ENCODE results near the gene TOB1.
"Not testable (repeated sequence)": the region's sequence is repeated elsewhere in the genome, so short reads cannot be mapped to it uniquely, and the experiment has no call there.

Gene TOB1

GRCh38 chr17:50879086-50879485, 12.9 kb upstream of the TOB1 start:
- Histone ChIP-seq H3K9ac (ENCODE audit: low read length) (no peak overlapping the region), H3F3A (ENCODE audit: insufficient read depth) (no peaks in the 10 kb centered on the region), H3K27me3 (ENCODE audit: low read length) (no peaks in the 10 kb centered on the region), H3K79me2 (ENCODE audit: insufficient read depth, low read length) (no peaks in the 10 kb centered on the region), H4K20me1 (ENCODE audit: low read depth, low read length) (no peaks in the 10 kb centered on the region), H3K36me3 (ENCODE audit: low read length) (no peaks in the 10 kb centered on the region), H3K27ac (ENCODE audit: low read depth, low read length) (no peak overlapping the region), H3K4me3 (ENCODE audit: insufficient read depth, low read length, poor library complexity, severe bottlenecking) (no peak overlapping the region), H2AFZ (ENCODE audit: low read depth, low read length, severe bottlenecking) (no peak overlapping the region), H3K9me2 (replicated peaks; ENCODE audit: insufficient read depth, low read length) (no peaks in the 10 kb centered on the region), H3K9me3 (ENCODE audit: insufficient read depth, low read length) (no peaks in the 10 kb centered on the region; the same call in 1 of the 2 replicates), H3K4me2 (ENCODE audit: low read depth, low read length, poor library complexity, severe bottlenecking) (no peak overlapping the region)
- TF ChIP-seq, protein P1, sequence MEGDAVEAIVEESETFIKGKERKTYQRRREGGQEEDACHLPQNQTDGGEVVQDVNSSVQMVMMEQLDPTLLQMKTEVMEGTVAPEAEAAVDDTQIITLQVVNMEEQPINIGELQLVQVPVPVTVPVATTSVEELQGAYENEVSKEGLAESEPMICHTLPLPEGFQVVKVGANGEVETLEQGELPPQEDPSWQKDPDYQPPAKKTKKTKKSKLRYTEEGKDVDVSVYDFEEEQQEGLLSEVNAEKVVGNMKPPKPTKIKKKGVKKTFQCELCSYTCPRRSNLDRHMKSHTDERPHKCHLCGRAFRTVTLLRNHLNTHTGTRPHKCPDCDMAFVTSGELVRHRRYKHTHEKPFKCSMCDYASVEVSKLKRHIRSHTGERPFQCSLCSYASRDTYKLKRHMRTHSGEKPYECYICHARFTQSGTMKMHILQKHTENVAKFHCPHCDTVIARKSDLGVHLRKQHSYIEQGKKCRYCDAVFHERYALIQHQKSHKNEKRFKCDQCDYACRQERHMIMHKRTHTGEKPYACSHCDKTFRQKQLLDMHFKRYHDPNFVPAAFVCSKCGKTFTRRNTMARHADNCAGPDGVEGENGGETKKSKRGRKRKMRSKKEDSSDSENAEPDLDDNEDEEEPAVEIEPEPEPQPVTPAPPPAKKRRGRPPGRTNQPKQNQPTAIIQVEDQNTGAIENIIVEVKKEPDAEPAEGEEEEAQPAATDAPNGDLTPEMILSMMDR (IDR thresholded peaks at IDR 0.05; ENCODE audit: insufficient read depth, low read length, poor library complexity, severe bottlenecking), result no peak
- no peak for TF ChIP-seq EZH2phosphoT487 (conservative IDR thresholded peaks at IDR 0.05; ENCODE audit: low read length)

- Histone ChIP-seq H3K9me2 (replicated peaks; ENCODE audit: insufficient read depth, low read length) (no peaks in the 10 kb centered on the region), H3K4me3 (ENCODE audit: insufficient read depth, low read length, poor library complexity, severe bottlenecking) (no peak overlapping the region), H3K9ac (ENCODE audit: low read length) (no peak overlapping the region), H3K36me3 (ENCODE audit: low read length) (no peaks in the 10 kb centered on the region), H3K4me2 (ENCODE audit: low read depth, low read length, poor library complexity, severe bottlenecking) (no peak overlapping the region), H3K27ac (ENCODE audit: low read depth, low read length) (no peak overlapping the region), H4K20me1 (ENCODE audit: low read depth, low read length) (no peaks in the 10 kb centered on the region), H3K9me3 (ENCODE audit: insufficient read depth, low read length) (no peaks in the 10 kb centered on the region; the same call in 1 of the 2 replicates), H2AFZ (ENCODE audit: low read depth, low read length, severe bottlenecking) (no peak overlapping the region), H3F3A (ENCODE audit: insufficient read depth) (no peaks in the 10 kb centered on the region), H3K79me2 (ENCODE audit: insufficient read depth, low read length) (no peaks in the 10 kb centered on the region), H3K27me3 (ENCODE audit: low read length) (no peaks in the 10 kb centered on the region)
- TF ChIP-seq, protein P1 (IDR thresholded peaks at IDR 0.05; ENCODE audit: insufficient read depth, low read length, poor library complexity, severe bottlenecking), result no peak
- TF ChIP-seq EZH2phosphoT487 (conservative IDR thresholded peaks at IDR 0.05; ENCODE audit: low read length), result no peak
Observed at GRCh38 chr17:50877838-50878237, 11.7 kb upstream of the TOB1 start.

DNA sequence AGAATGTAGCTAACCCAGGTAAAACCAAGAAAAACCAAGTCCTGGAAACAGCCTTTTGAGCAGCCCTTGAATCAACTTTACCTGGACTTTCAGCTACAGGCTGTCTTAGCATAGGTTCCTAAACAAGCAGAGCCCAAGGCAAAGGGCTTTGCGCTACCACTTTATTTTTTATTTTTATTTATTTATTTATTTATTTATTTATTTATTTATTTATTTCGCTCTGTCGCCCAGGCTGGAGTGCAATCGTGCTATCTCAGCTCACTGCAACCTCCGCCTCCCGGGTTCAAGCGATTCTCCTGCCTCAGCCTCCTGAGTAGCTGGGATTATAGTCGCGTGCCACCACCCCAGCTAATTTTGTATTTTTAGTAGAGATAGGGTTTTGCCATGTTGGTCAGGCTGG, 10.9 kb upstream of the TOB1 start:
- H3K36me3 ChIP-seq (ENCODE audit: low read length); H3K4me2 ChIP-seq (ENCODE audit: low read depth, low read length, poor library complexity, severe bottlenecking); H3K9me3 ChIP-seq (ENCODE audit: insufficient read depth, low read length); H3K79me2 ChIP-seq (ENCODE audit: insufficient read depth, low read length); H2AFZ ChIP-seq (ENCODE audit: low read depth, low read length, severe bottlenecking); H3K27ac ChIP-seq (ENCODE audit: low read depth, low read length); H3K9me2 ChIP-seq (replicated peaks; ENCODE audit: insufficient read depth, low read length); H3K27me3 ChIP-seq (ENCODE audit: low read length); H3K4me3 ChIP-seq (ENCODE audit: insufficient read depth, low read length, poor library complexity, severe bottlenecking); H3K9ac ChIP-seq (ENCODE audit: low read length); H3F3A ChIP-seq (ENCODE audit: insufficient read depth); H4K20me1 ChIP-seq (ENCODE audit: low read depth, low read length): not testable (repeated sequence)

GRCh38 chr17:50875074-50875473, 8.9 kb upstream of the TOB1 start:
- Histone ChIP-seq H3F3A (ENCODE audit: insufficient read depth) (no peaks in the 10 kb centered on the region), H3K4me2 (ENCODE audit: low read depth, low read length, poor library complexity, severe bottlenecking) (no peak overlapping the region), H3K36me3 (ENCODE audit: low read length) (no peaks in the 10 kb centered on the region), H3K27ac (ENCODE audit: low read depth, low read length) (no peak overlapping the region), H2AFZ (ENCODE audit: low read depth, low read length, severe bottlenecking) (no peak overlapping the region), H3K79me2 (ENCODE audit: insufficient read depth, low read length) (no peaks in the 10 kb centered on the region), H3K4me3 (ENCODE audit: insufficient read depth, low read length, poor library complexity, severe bottlenecking) (no peak overlapping the region), H3K9me2 (replicated peaks; ENCODE audit: insufficient read depth, low read length) (no peaks in the 10 kb centered on the region), H3K27me3 (ENCODE audit: low read length) (no peaks in the 10 kb centered on the region), H4K20me1 (ENCODE audit: low read depth, low read length) (no peaks in the 10 kb centered on the region), H3K9ac (ENCODE audit: low read length) (no peak overlapping the region), H3K9me3 (ENCODE audit: insufficient read depth, low read length) (no peaks in the 10 kb centered on the region; the same call in 1 of the 2 replicates)
- TF ChIP-seq, protein P1 (IDR thresholded peaks at IDR 0.05; ENCODE audit: insufficient read depth, low read length, poor library complexity, severe bottlenecking), result no peak
- no peak for TF ChIP-seq EZH2phosphoT487 (conservative IDR thresholded peaks at IDR 0.05; ENCODE audit: low read length)

Measured in SU-DHL-6 (cell line).